Measurements from ENCODE around the gene ASPDH. TPM values are rescaled to one million over a fixed set of nuclear protein-coding genes. Genes with fewer than 3 reads are reported as not detected.

Gene ASPDH
- total RNA-seq, 1 experiment from 2014 or later: not detected

DNA sequence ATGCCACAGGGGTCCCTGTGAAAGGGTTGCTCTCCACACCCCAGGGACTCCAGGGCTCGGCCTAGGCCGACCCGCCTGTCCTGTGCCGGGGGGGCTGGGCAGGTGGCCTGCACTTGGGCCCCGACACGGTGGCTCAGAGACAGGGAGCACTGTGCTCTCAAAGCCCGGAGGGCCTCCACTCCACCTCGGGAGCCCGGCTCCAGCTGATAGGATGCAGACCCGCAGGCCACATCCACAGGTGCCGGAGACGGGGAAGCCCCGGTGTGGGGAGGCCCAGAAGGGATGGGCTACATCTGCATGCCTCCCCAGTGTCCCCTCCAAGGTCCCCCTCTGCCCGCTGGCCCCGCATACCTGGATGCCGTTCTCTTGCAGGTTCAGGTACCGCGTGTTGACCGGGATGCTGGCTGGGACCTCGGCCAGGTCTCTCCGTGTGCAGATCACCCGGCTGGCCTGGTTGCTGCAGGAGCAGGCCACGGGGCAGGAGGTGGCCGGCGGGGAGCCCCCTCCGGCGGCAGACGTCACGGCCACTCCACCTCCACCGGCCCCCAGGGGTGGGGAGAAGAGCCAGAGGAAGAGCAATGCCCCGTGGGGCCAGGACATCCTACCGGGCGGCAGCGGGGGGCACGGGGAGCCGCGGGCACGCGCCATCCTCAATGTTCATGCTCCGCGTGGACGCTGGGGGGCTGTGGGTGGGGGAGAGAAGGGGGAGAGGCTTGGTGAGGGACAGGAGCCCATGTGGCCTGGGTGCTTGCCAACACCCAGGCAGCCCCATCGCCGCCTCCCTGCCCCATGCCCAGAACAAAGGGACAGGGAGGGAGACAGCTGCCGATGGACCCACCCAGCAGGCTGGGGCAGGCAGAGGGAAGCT is 34.7 kb upstream of the ASPDH start:
- no peak overlapping the region for H4K8ac ChIP-seq (replicated peaks; ENCODE audit: insufficient read length, low read depth, low read length)
- no peak overlapping the region for H2BK20ac ChIP-seq (ENCODE audit: low read depth, low read length, poor library complexity, severe bottlenecking)
- no peak overlapping the region for H2BK12ac ChIP-seq (ENCODE audit: insufficient read length, low read depth, low read length)
- H3K9ac ChIP-seq (ENCODE audit: extremely low read depth, insufficient read length, low read length): no peak overlapping the region
- no peak overlapping the region for H3K4ac ChIP-seq (ENCODE audit: low read depth, low read length)
- no peak overlapping the region for H4K5ac ChIP-seq (ENCODE audit: insufficient read length, low read depth, low read length)
- peaks cover 4 to 32% of the 10 kb centered on the region in 2 experiments for H3K4me1 Mint-ChIP-seq
- H4K91ac ChIP-seq (ENCODE audit: insufficient read length, low read depth, low read length): no peak overlapping the region
- H2BK5ac ChIP-seq (ENCODE audit: insufficient read length, low read length): no peak overlapping the region
- H3K79me2 ChIP-seq (ENCODE audit: insufficient read depth, low read length): no peaks in the 10 kb centered on the region
- no peak overlapping the region for H3T11ph ChIP-seq (ENCODE audit: low read length)
- H3K27me3 Mint-ChIP-seq (ENCODE audit: low read depth): peaks cover 51% of the 10 kb centered on the region
- no peaks in the 10 kb centered on the region for H3K4me1 ChIP-seq (ENCODE audit: insufficient read depth, low read length)
- H3K56ac ChIP-seq (ENCODE audit: insufficient read length, low read depth, low read length): no peak overlapping the region
- no peaks in the 10 kb centered on the region for H4K20me1 ChIP-seq (ENCODE audit: control insufficient read depth, insufficient read depth, insufficient read length)
- H3K4me3 Mint-ChIP-seq: no peak overlapping the region
- TF ChIP-seq, protein P1, sequence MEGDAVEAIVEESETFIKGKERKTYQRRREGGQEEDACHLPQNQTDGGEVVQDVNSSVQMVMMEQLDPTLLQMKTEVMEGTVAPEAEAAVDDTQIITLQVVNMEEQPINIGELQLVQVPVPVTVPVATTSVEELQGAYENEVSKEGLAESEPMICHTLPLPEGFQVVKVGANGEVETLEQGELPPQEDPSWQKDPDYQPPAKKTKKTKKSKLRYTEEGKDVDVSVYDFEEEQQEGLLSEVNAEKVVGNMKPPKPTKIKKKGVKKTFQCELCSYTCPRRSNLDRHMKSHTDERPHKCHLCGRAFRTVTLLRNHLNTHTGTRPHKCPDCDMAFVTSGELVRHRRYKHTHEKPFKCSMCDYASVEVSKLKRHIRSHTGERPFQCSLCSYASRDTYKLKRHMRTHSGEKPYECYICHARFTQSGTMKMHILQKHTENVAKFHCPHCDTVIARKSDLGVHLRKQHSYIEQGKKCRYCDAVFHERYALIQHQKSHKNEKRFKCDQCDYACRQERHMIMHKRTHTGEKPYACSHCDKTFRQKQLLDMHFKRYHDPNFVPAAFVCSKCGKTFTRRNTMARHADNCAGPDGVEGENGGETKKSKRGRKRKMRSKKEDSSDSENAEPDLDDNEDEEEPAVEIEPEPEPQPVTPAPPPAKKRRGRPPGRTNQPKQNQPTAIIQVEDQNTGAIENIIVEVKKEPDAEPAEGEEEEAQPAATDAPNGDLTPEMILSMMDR (conservative IDR thresholded peaks at IDR 0.05): no peak
- no peaks in the 10 kb centered on the region; a peak in 1 of 5 replicates for H3K9me3 Mint-ChIP-seq
- H3K9me3 ChIP-seq (ENCODE audit: control insufficient read depth, low read depth, low read length): no peaks in the 10 kb centered on the region
- no peak overlapping the region for H2AK5ac ChIP-seq (ENCODE audit: insufficient read length, low read length)
- peak overlapping the region in 1 of 3 experiments; percentile 68; a peak in 1 of 7 replicates for H3K27ac Mint-ChIP-seq
- no CpG with 5 or more reads among the region's 45 CpGs for WGBS (ENCODE audit: extremely low coverage, insufficient read length, low lambda C conversion rate)
- H2BK120ac ChIP-seq (ENCODE audit: low read depth, low read length, poor library complexity, severe bottlenecking): no peak overlapping the region
- peaks cover 0 to 5% (median 0%) of the 10 kb centered on the region in 3 experiments; a peak in 1 of 7 replicates for H3K36me3 Mint-ChIP-seq (ENCODE audit: insufficient read depth in 1 of 3, low read depth in 3 of 3)
- H3K27ac ChIP-seq (ENCODE audit: insufficient read length, low read depth, low read length): no peak overlapping the region
- DNase-seq: no peak
- H3K27me3 ChIP-seq (ENCODE audit: insufficient read depth, low read length): no peaks in the 10 kb centered on the region; the same call in 1 of the 2 replicates
- no peak overlapping the region for H2BK15ac ChIP-seq (ENCODE audit: low read depth, low read length)
- no peak overlapping the region for H3K4me2 ChIP-seq (ENCODE audit: insufficient read depth, insufficient read length, low read length)
- H3K14ac ChIP-seq (ENCODE audit: insufficient read depth, low read length): no peak overlapping the region
- no peak overlapping the region for H3K18ac ChIP-seq (ENCODE audit: insufficient read length, low read depth, low read length)
- H3K79me1 ChIP-seq (ENCODE audit: insufficient read depth, low read depth, low read length, poor library complexity, severe bottlenecking): no peaks in the 10 kb centered on the region
- H2AFZ ChIP-seq (ENCODE audit: low read length): no peak overlapping the region
- no peaks in the 10 kb centered on the region for H3K23me2 ChIP-seq (ENCODE audit: insufficient read length, low read depth, low read length, poor library complexity, severe bottlenecking)
- no peak overlapping the region for H3K23ac ChIP-seq (ENCODE audit: insufficient read length, low read depth, low read length)
